Prostate gland (tissue), 2 donors: Measurements from ENCODE around the gene KRT78.

Experiments used
- POLR2A ChIP-seq: fragments of 450-650 bp; IDR thresholded peaks from one replicate; pipeline ENCODE4 v1.6.1; 2016; ENCODE audit warnings: antibody characterized with exemption, mild to moderate bottlenecking
- TF ChIP-seq, protein P1 (sequence below), 4 experiments: fragments of 200-600 bp in 2 of 4; fragments of 450-650 bp in 2 of 4; sonication (generic) in 2 of 4; IDR thresholded peaks; 1 replicate in 3 of 4; 2 replicates in 1 of 4; pipeline ENCODE4 v1.5.1; 2016 to 2019; ENCODE audit warnings: antibody characterized with exemption in 4 of 4, mild to moderate bottlenecking in 2 of 4, moderate library complexity in 2 of 4

DNA sequence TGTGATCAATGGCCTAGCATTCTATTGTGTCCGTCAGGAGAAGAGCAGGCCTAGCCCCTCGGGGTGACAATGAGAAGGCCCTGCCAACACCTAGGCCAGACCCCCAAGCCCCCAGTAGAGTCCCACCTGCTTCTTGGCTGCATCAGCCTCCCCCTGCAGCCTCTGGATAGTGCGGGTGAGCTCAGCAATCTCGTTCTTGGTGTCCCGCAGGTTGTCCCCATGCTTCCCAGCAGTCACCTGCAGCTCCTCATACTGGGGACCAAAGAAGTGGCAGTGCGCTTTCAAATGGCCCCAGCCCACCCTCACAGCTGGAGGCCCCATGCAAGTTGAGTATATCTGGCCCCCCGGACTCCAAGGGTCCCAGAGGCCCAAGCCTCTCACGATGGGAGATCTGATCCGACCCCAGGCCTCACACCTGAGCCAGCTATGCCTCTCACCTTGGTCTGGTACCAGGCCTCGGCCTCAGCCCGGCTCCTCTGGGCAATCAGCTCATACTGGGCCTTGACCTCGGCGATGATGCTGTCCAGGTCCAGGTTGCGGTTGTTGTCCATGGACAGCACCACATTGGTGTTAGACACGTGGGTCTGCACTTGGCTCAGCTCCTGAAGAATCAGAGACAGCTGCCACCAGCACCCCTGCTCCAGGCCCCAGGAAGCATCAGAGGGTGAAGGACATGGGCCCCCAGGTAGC lies 24.9 kb downstream of the KRT78 start:
- TF ChIP-seq POLR2A, result no peak
- TF ChIP-seq, protein P1, sequence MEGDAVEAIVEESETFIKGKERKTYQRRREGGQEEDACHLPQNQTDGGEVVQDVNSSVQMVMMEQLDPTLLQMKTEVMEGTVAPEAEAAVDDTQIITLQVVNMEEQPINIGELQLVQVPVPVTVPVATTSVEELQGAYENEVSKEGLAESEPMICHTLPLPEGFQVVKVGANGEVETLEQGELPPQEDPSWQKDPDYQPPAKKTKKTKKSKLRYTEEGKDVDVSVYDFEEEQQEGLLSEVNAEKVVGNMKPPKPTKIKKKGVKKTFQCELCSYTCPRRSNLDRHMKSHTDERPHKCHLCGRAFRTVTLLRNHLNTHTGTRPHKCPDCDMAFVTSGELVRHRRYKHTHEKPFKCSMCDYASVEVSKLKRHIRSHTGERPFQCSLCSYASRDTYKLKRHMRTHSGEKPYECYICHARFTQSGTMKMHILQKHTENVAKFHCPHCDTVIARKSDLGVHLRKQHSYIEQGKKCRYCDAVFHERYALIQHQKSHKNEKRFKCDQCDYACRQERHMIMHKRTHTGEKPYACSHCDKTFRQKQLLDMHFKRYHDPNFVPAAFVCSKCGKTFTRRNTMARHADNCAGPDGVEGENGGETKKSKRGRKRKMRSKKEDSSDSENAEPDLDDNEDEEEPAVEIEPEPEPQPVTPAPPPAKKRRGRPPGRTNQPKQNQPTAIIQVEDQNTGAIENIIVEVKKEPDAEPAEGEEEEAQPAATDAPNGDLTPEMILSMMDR (IDR thresholded peaks at IDR 0.05), result no peak
